Inflammatory macrophage (primary cell): ENCODE measurements around the gene PRSS2.

Source experiments
- DNase-seq, 2 donors: peaks; one replicate each; pipeline ENCODE4 v3.0.0-alpha.2; 2020 to 2022

Gene PRSS2

GRCh38 chr7:142787783-142788182, 17.0 kb downstream of the PRSS2 start:
- no peak for DNase-seq

GRCh38 chr7:142788303-142789289, 17.8 kb downstream of the PRSS2 start:
- no peak for DNase-seq

- no peak for DNase-seq
Observed at GRCh38 chr7:142789441-142789840, 18.7 kb downstream of the PRSS2 start.

- no peak for DNase-seq
Observed at GRCh38 chr7:142790056-142790455, 19.3 kb downstream of the PRSS2 start.

- DNase-seq, result no peak
Observed at GRCh38 chr7:142790555-142790954, 19.8 kb downstream of the PRSS2 start.

GRCh38 chr7:142791502-142791901, 20.7 kb downstream of the PRSS2 start:
- DNase-seq, result no peak

GRCh38 chr7:142792129-142792528, 21.4 kb downstream of the PRSS2 start:
- DNase-seq, result no peak

GRCh38 chr7:142792593-142792992, 21.8 kb downstream of the PRSS2 start:
- no peak for DNase-seq

GRCh38 chr7:142793156-142793555, 22.4 kb downstream of the PRSS2 start:
- no peak for DNase-seq

GRCh38 chr7:142795339-142795863, 24.6 kb downstream of the PRSS2 start:
- no peak for DNase-seq

- DNase-seq, result no peak
Observed at GRCh38 chr7:142796001-142796500, 25.3 kb downstream of the PRSS2 start.

GRCh38 chr7:142796501-142797390, 26.0 kb downstream of the PRSS2 start:
- DNase-seq, result no peak

- DNase-seq, result no peak
Observed at GRCh38 chr7:142797391-142798377, 26.9 kb downstream of the PRSS2 start.

- no peak for DNase-seq
Observed at GRCh38 chr7:142798451-142799436, 28.0 kb downstream of the PRSS2 start.

- no peak for DNase-seq
Observed at GRCh38 chr7:142799437-142799835, 28.7 kb downstream of the PRSS2 start.

GRCh38 chr7:142800088-142800487, 29.3 kb downstream of the PRSS2 start:
- DNase-seq, result no peak

GRCh38 chr7:142800699-142801260, 30.0 kb downstream of the PRSS2 start:
- no peak for DNase-seq

GRCh38 chr7:142801601-142802295, 31.0 kb downstream of the PRSS2 start:
- DNase-seq, result no peak

GRCh38 chr7:142802301-142802700, 31.5 kb downstream of the PRSS2 start:
- DNase-seq, result no peak
